Peyer's patch (tissue), 4 donors: ENCODE measurements around the gene HAND2.

Experiments used
- CTCF ChIP-seq, 6 experiments: fragments of 450-650 bp in 4 of 6; fragments of 200-600 bp in 2 of 6; sonication (generic) in 1 of 6; IDR thresholded peaks; one replicate each; pipeline ENCODE4 v1.5.1; 2017 to 2019; ENCODE audit warnings: antibody characterized with exemption in 6 of 6, mild to moderate bottlenecking in 3 of 6, moderate library complexity in 1 of 6
- POLR2A ChIP-seq, 2 donors: fragments of 450-650 bp; IDR thresholded peaks; one replicate each; pipeline ENCODE4 v1.5.1; 2017; ENCODE audit warnings: antibody characterized with exemption in 2 of 2, mild to moderate bottlenecking in 2 of 2, moderate library complexity in 2 of 2

GRCh38 chr4:173518425-173519102 lies 11.5 kb downstream of the HAND2 start:
- TF ChIP-seq CTCF (IDR thresholded peaks at IDR 0.05) (no peak), POLR2A (IDR thresholded peaks at IDR 0.05) (no peak)
